Mucosa of rectum (tissue), 2 donors: ENCODE results near the gene POR.

Source experiments
- H3K27ac ChIP-seq, 2 donors: one replicate each; pipeline ENCODE4 v1.7.0; 2013; ENCODE audit warnings: inconsistent platforms in 2 of 2, low read depth in 2 of 2, low read length in 2 of 2
- H3K27me3 ChIP-seq, 2 donors: one replicate each; pipeline ENCODE4 v1.7.0; 2013; ENCODE audit warnings: low read length in 2 of 2; ENCODE audit not compliant: control insufficient read depth in 2 of 2, insufficient read depth in 2 of 2
- H3K36me3 ChIP-seq, 2 donors: one replicate each; pipeline ENCODE4 v1.7.0; 2013; ENCODE audit warnings: low read length in 2 of 2; ENCODE audit not compliant: control insufficient read depth in 2 of 2, insufficient read depth in 2 of 2
- H3K4me1 ChIP-seq, 2 donors: one replicate each; pipeline ENCODE4 v1.7.0; 2013; ENCODE audit warnings: low read length in 2 of 2, mild to moderate bottlenecking in 1 of 2; ENCODE audit not compliant: control insufficient read depth in 2 of 2, insufficient read depth in 2 of 2
- H3K4me3 ChIP-seq, 2 donors: one replicate each; pipeline ENCODE4 v1.7.0; 2013; ENCODE audit warnings: low read length in 2 of 2
- H3K9ac ChIP-seq, 2 donors: one replicate each; pipeline ENCODE4 v1.7.0; 2013; ENCODE audit warnings: low read length in 2 of 2, low read depth in 1 of 2, mild to moderate bottlenecking in 1 of 2
- H3K9me3 ChIP-seq, 2 donors: one replicate each; pipeline ENCODE4 v1.7.0; 2013; ENCODE audit warnings: low read length in 2 of 2; ENCODE audit not compliant: control insufficient read depth in 2 of 2
- donor health status: healthy.
- donor health status: Normal muscosa, but diverticular disease.

POR gene

DNA sequence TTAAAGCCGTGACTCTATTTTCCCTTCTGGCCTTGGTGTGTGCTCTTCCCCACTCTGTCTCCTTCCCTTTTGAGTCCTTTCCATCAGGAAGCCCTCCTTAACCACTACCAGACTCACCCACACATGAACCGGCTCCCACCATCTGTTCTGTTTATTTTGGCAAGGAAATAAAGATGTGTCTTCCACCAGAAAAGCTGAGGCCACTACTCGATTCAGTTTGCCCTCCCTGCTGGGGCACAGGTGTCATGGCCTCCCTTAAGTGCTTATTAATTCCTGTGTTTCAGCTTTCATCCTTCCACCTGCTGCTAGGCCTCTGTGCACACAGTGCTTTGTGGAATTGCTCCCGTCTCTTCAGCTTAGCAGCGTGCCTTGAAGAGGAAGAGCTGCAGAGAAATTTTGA is 16.7 kb downstream of the POR start:
- H3K27ac ChIP-seq = no peak overlapping the region
- H3K4me1 ChIP-seq = no peaks in the 10 kb centered on the region
- no peak overlapping the region for H3K9ac ChIP-seq
- no peak overlapping the region for H3K4me3 ChIP-seq
- peaks cover 0 to 4% of the 10 kb centered on the region in 2 donors for H3K36me3 ChIP-seq
- H3K27me3 ChIP-seq = no peaks in the 10 kb centered on the region
- H3K9me3 ChIP-seq = no peaks in the 10 kb centered on the region

- H3K36me3 ChIP-seq = peaks cover 2 to 3% of the 10 kb centered on the region in 2 donors
- H3K27ac ChIP-seq = no peak overlapping the region
- no peaks in the 10 kb centered on the region for H3K9me3 ChIP-seq
- no peak overlapping the region for H3K9ac ChIP-seq
- H3K27me3 ChIP-seq = no peaks in the 10 kb centered on the region
- H3K4me3 ChIP-seq = no peak overlapping the region
- no peaks in the 10 kb centered on the region for H3K4me1 ChIP-seq
Measured at GRCh38 chr7:75937958-75938786, 23.2 kb downstream of the POR start.

DNA sequence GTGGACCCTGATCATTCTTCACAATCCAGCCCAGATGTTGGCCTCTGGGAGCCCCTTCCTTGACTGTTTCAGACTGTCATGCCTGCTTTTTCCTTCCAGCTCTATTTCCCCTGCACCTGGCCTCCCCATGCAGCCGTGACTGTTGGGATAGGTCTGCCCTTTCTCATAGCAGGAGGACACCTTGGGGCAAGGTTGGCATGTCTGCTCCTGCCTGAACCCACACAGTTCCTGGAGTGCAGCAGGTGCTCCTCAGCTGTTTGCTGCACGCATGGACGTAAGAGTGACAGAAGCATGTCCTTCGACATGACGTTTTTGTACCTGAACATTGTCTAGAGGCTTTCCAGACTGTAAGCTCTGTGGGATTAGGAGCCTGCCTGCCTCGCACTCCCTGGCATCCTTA is 24.0 kb downstream of the POR start:
- Histone ChIP-seq H3K27me3 (no peaks in the 10 kb centered on the region), H3K4me1 (peaks cover 0 to 3% of the 10 kb centered on the region in 2 donors), H3K9ac (no peak overlapping the region), H3K36me3 (peaks cover 2 to 3% of the 10 kb centered on the region in 2 donors), H3K4me3 (no peak overlapping the region), H3K27ac (no peak overlapping the region), H3K9me3 (no peaks in the 10 kb centered on the region)

DNA sequence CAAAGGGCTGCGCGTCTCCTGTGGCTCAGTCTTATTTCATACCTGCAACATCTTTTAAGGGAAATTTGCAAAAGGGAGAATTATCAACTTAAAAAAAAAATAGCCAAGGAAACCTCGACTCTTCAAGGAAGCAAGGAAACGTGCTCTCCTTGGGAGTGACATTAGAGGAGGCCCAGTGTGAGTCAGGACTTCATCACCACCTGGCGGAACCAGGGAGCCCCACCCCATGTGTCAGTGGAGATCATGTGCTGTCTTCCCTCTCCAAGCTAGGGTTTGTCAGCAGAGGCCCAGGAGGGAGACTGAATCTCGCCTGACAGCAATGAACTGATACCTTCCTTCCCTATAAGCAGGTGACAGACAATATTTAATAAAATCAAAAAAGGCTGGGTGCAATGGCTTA is 28.9 kb downstream of the POR start:
- Histone ChIP-seq H3K9ac (no peak overlapping the region), H3K36me3 (peaks cover 3 to 7% of the 10 kb centered on the region in 2 donors), H3K27ac (peak overlapping the region in 1 of 2 donors; percentile 23), H3K4me3 (no peak overlapping the region), H3K4me1 (peaks cover 3 to 5% of the 10 kb centered on the region in 2 donors), H3K9me3 (no peaks in the 10 kb centered on the region), H3K27me3 (no peaks in the 10 kb centered on the region)

DNA sequence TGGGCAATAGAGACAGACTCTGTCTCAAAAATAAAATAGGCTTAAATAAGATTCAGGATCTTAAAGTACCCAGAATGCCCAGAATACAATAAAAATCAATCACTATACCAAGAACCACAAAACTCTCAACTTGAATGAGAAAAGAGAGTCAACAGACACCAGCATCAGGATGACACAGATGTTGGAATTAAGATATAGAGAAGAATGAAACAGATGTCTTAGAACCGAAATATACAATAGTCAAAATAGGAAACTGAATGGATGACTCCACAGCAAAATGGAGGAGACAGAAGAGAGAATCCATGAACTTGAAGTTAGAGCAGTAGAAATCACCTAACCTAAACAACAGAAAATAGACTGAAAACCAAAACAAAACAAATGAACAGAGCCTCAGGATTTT is 29.6 kb downstream of the POR start:
- peaks cover 3 to 5% of the 10 kb centered on the region in 2 donors for H3K4me1 ChIP-seq
- no peak overlapping the region for H3K4me3 ChIP-seq
- H3K27ac ChIP-seq = no peak overlapping the region
- H3K9me3 ChIP-seq = no peaks in the 10 kb centered on the region
- H3K9ac ChIP-seq = no peak overlapping the region
- H3K36me3 ChIP-seq = peaks cover 3 to 5% of the 10 kb centered on the region in 2 donors
- H3K27me3 ChIP-seq = no peaks in the 10 kb centered on the region

DNA sequence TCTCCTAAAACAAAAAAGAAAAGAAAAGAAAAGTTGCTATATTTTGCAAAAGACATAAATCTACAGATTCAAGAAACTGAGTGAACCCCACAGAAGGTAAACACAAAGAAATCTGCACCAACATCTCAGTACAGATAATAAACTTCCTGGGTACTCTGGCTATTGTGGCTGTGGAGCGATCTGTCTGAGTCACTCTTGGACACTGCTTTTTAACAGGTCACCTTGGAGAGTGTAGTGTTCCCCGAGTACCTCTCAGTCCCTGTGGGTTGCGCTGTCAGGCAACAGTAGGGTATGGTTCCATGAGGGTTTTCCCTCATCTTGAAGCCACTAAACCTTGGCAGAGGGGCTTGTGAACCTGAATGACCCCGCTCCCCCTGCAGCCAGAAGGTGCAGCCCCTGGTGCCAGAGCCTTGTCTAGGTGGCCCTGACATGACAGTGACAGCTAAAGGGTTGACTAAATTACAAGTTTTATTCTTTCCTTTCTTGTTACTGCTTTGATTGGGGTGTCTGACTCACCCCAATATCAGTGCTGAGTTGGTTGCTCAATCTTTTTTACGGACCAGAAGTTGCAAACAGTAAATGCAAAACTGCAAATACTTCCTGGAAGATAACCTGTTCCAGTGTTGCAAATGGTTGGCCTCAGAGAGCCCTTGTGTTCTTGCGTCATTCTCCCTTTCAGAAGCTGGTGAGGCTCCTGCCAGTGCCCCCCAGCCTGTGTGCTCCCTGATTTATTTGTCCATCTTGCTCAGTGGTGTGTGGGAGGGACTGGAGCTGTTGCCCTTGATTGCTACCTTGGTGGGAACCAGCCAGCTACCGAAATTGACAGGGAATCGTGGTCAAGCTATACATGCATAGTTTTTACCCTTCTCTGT is 30.6 kb downstream of the POR start:
- Histone ChIP-seq H3K27ac (no peak overlapping the region), H3K27me3 (no peaks in the 10 kb centered on the region), H3K4me1 (peaks cover 3 to 5% of the 10 kb centered on the region in 2 donors)

DNA sequence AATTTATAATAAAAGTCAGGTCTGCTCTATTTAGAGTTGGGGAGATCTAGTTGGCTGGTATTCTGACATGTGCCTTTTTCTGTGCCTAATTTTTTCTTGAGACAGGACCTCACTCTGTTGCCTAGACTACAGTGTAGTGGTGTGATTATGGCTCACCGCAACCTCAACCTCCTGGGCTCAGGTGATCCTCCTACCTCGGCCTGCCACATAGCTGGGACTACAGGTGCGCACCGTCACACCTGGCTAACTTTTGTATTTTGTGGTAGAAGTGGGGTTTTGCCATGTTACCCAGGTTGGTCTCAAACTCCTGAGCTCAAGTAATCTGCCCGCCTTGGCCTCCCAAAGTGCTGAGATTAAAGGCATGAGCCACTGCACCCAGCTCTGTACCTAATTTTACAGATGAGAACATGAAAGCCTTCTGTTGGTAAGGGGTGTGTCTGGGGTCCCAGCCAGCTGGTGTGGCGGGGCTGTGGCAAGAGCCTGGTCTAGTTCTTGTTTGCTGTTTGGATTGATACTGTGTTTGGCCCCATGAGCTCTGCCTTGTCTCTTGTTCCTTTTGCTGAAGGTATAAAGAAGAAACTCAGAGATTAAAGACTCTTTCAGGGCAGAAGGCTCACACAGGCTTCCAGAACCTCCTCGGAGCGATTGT is 31.4 kb downstream of the POR start:
- H3K27me3 ChIP-seq = no peaks in the 10 kb centered on the region
- no peak overlapping the region for H3K9ac ChIP-seq
- no peaks in the 10 kb centered on the region for H3K9me3 ChIP-seq
- peaks cover 0 to 5% of the 10 kb centered on the region in 2 donors for H3K36me3 ChIP-seq
- H3K27ac ChIP-seq = no peak overlapping the region
- no peak overlapping the region for H3K4me3 ChIP-seq
- H3K4me1 ChIP-seq = peaks cover 3 to 5% of the 10 kb centered on the region in 2 donors

More for the DNA sequence above, 30.6 kb downstream of the POR start:
- Histone ChIP-seq H3K4me3 (no peak overlapping the region), H3K9ac (no peak overlapping the region), H3K36me3 (peaks cover 3 to 5% of the 10 kb centered on the region in 2 donors), H3K9me3 (no peaks in the 10 kb centered on the region)

DNA sequence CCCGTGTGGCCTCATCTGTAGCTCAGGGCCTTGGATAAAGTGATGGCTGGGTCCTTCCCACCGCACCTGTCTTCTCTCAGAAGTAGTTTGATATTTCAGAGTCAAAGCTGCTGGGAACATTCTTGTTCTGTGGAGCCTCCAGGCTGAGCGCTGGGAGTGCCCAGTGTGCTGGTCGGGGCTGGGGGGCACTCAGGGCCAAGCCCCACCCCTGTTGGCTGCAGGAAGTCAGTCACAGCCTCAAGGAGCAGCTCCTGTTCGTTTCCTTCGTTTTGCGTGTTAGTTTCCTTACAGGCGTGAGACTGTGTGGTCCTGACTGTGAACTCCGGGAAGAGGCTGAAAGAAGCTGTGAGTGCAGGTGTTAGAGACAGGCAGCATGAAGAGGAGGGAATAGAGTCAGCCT is 33.2 kb downstream of the POR start:
- Histone ChIP-seq H3K4me3 (no peak overlapping the region), H3K36me3 (peaks cover 0 to 5% of the 10 kb centered on the region in 2 donors), H3K9me3 (no peaks in the 10 kb centered on the region), H3K9ac (no peak overlapping the region), H3K27me3 (no peaks in the 10 kb centered on the region), H3K4me1 (peaks cover 3 to 5% of the 10 kb centered on the region in 2 donors), H3K27ac (no peak overlapping the region)

- Histone ChIP-seq H3K9ac (no peak overlapping the region), H3K27me3 (no peaks in the 10 kb centered on the region), H3K27ac (no peak overlapping the region), H3K36me3 (peaks cover 2 to 11% of the 10 kb centered on the region in 2 donors), H3K4me1 (peaks cover 0 to 4% of the 10 kb centered on the region in 2 donors), H3K9me3 (no peaks in the 10 kb centered on the region), H3K4me3 (no peak overlapping the region)
Measured at GRCh38 chr7:75950111-75950681, 35.2 kb downstream of the POR start.
